GM12878 (cell line): ENCODE measurements around the gene LRRC7. TPM values are rescaled to one million over a fixed set of nuclear protein-coding genes. Genes with fewer than 3 reads are reported as not detected.

Source experiments
- ATAC-seq: fragments of 200-7000 bp; cut with Tn5 transposase; 3 replicates; pipeline ENCODE4 v1.9.1; 2020; ENCODE audit warnings: mild to moderate bottlenecking, moderate library complexity
- BruUV-seq: library from RNA; stranded (reverse); fragments of 400-500 nt; replicated peaks from 2 replicates; lab custom pipeline; 2021; lab: Mats Ljungman, UMichigan
- CTCF ChIA-PET: fragments of 300-600 bp; sonication (Branson Sonifier 250); formaldehyde crosslinking; extraction: SDS; loops from one replicate; lab custom pipeline; 2021; ENCODE audit warnings: inconsistent platforms; lab: Yijun Ruan, JAX
- POLR2A ChIA-PET: fragments of 350-600 bp; formaldehyde crosslinking; extraction: SDS; loops from one replicate; lab custom pipeline; 2021; ENCODE audit warnings: inconsistent platforms; lab: Charles Lee
- RAD21 ChIA-PET: fragments of 300-600 bp; sonication (Branson Sonifier 250); formaldehyde crosslinking; loops from one replicate; lab custom pipeline; 2023; ENCODE audit warnings: antibody characterized with exemption; ENCODE audit not compliant: unreplicated experiment; lab: Charles Lee
- SMC1A ChIA-PET: fragments of 300-600 bp; sonication (Branson Sonifier 250); formaldehyde crosslinking; loops from one replicate; lab custom pipeline; 2023; ENCODE audit not compliant: unreplicated experiment, uncharacterized antibody; lab: Charles Lee
- DNase-seq: peaks from one replicate; pipeline ENCODE4 v3.0.0-alpha.2; 2011; ENCODE audit warnings: low read depth, low spot score
- FAIRE-seq: peaks from 3 replicates; lab custom pipeline; 2011; peaks lifted over from hg19 to GRCh38; lab: Jason Lieb, UNC
- H2AFZ ChIP-seq: 2 replicates; pipeline ENCODE4 v1.6.0; 2011; ENCODE audit warnings: low read depth, low read length, control low read depth; ENCODE audit not compliant: control insufficient read depth
- H3K27ac ChIP-seq: 2 replicates; pipeline ENCODE4 v1.5.1; 2011; ENCODE audit warnings: control low read depth; ENCODE audit not compliant: control insufficient read depth, insufficient read depth
- H3K27me3 ChIP-seq, 2 experiments: replicated peaks in 1 of 2; 2 replicates each; pipeline versions ENCODE4 v1.6.0 to v1.6.1; 2011; ENCODE audit warnings: low read length in 1 of 2; ENCODE audit not compliant: control insufficient read depth in 2 of 2, insufficient read depth in 2 of 2
- H3K36me3 ChIP-seq, 2 experiments: 2 replicates each; pipeline ENCODE4 v1.5.1; 2011; ENCODE audit warnings: low read length in 1 of 2; ENCODE audit not compliant: control insufficient read depth in 2 of 2, insufficient read depth in 2 of 2
- H3K4me1 ChIP-seq: 2 replicates; pipeline ENCODE4 v1.6.1; 2011; ENCODE audit warnings: mild to moderate bottlenecking, low read length, moderate library complexity, mixed read lengths; ENCODE audit not compliant: control insufficient read depth, insufficient read depth
- H3K4me2 ChIP-seq: 2 replicates; pipeline ENCODE4 v1.6.0; 2011; ENCODE audit warnings: control low read depth; ENCODE audit not compliant: control insufficient read depth, insufficient read depth
- H3K4me3 ChIP-seq: fragments of 200-600 bp; sonication (generic); 2 replicates; pipeline ENCODE4 v1.5.1; 2016
- H3K79me2 ChIP-seq: 2 replicates; pipeline ENCODE4 v1.6.0; 2011; ENCODE audit warnings: low read length; ENCODE audit not compliant: control insufficient read depth, insufficient read depth
- H3K9ac ChIP-seq: 2 replicates; pipeline ENCODE4 v1.8.0; 2011; ENCODE audit warnings: low read length, control low read depth, mixed read lengths; ENCODE audit not compliant: control insufficient read depth, insufficient read depth
- H3K9me3 ChIP-seq: replicated peaks from 3 replicates; pipeline ENCODE4 v1.5.1; 2011; ENCODE audit warnings: mild to moderate bottlenecking, low read length; ENCODE audit not compliant: control insufficient read depth, insufficient read depth
- H4K20me1 ChIP-seq: 2 replicates; pipeline ENCODE4 v1.6.0; 2011; ENCODE audit not compliant: control insufficient read depth, insufficient read depth
- BCL11A ChIP-seq: IDR thresholded peaks from 2 replicates; pipeline ENCODE4 v1.6.1; 2011; ENCODE audit warnings: low read depth, low read length
- IKZF2 ChIP-seq, 2 experiments: fragments of 450-650 bp; IDR thresholded peaks; 2 replicates each; pipeline ENCODE4 v1.6.1; 2017; ENCODE audit warnings: mild to moderate bottlenecking in 2 of 2, moderate library complexity in 2 of 2
- NFIC ChIP-seq: IDR thresholded peaks from 2 replicates; pipeline ENCODE4 v1.6.1; 2012; ENCODE audit warnings: low read depth, mild to moderate bottlenecking, inconsistent platforms, low read length, moderate library complexity
- POLR2A ChIP-seq: IDR thresholded peaks from 2 replicates; pipeline ENCODE4 v1.6.1; 2011; ENCODE audit warnings: low read depth, mild to moderate bottlenecking, low read length
- SMC3 ChIP-seq: IDR thresholded peaks from 2 replicates; pipeline ENCODE4 v1.6.1; 2011; ENCODE audit warnings: low read length, improper control_type of control experiment, borderline replicate concordance
- SREBF2 ChIP-seq: IDR thresholded peaks from 2 replicates; pipeline ENCODE4 v1.6.1; 2012; ENCODE audit warnings: mild to moderate bottlenecking, low read length
- ZNF217 ChIP-seq: fragments of 450-650 bp; IDR thresholded peaks from 2 replicates; pipeline ENCODE4 v1.6.1; 2017; ENCODE audit warnings: antibody characterized with exemption, mild to moderate bottlenecking
- WGBS: methylation state at CpG from one replicate; pipeline ENCODE4 v1.1.6; 2016; ENCODE audit warnings: low lambda C conversion rate; ENCODE audit not compliant: insufficient replicate concordance, insufficient coverage; ENCODE audit errors: missing lambda C conversion rate; 5-methylcytosine and 5-hydroxymethylcytosine counted together
- in situ Hi-C: fragments of 300-500 bp; cut with MboI; formaldehyde crosslinking; loops from 9 replicates; pipeline ENCODE4 v1.14.3; 2018; ENCODE audit warnings: mixed read lengths
- intact Hi-C: fragments of 100-400 bp; cut with micrococcal nuclease; formaldehyde crosslinking; loops from one replicate; pipeline ENCODE4 v1.14.2; 2022; ENCODE audit not compliant: unreplicated experiment
- polyA plus RNA-seq, 11 experiments: library from polyadenylated mRNA; depleted of rRNA in 4 of 11; unstranded in 6 of 11; stranded (reverse) in 5 of 11; fragments of >200 nt; fragmentation: Nextera tagmentation in 4 of 11; fragmentation: Illumina TruSeq in 1 of 11; extraction: Ambion mirVana in 4 of 11; extraction: Trizol in 1 of 11; gene quantifications; 1 replicate in 1 of 11; 2 replicates in 10 of 11; pipeline versions ENCODE4 v1.2.1 to v1.2.3, GENCODE V29; 2011 to 2016; ENCODE audit warnings: inconsistent platforms in 2 of 11, missing spikeins in 2 of 11, low read depth in 1 of 11
- total RNA-seq, 4 experiments: library from RNA; depleted of rRNA in 3 of 4; stranded (reverse); fragments of >200 nt in 3 of 4; fragmentation: Illumina TruSeq in 1 of 4; extraction: Trizol in 1 of 4; gene quantifications; 2 replicates each; pipeline versions ENCODE4 v1.2.1 to v1.2.3, GENCODE V29; 2013 to 2021
- TF ChIP-seq, protein P1 (sequence below): fragments of 450-650 bp; IDR thresholded peaks from 2 replicates; pipeline ENCODE4 v1.6.1; 2017; ENCODE audit warnings: mild to moderate bottlenecking, moderate library complexity

Gene LRRC7
- total and polyA plus RNA-seq, 10 of the 15 experiments (the other 5 are each of a cell fraction or from before 2014, with no cell fraction given) = 0.05 to 1.4 (median 0.24) TPM; not detected in 5

DNA sequence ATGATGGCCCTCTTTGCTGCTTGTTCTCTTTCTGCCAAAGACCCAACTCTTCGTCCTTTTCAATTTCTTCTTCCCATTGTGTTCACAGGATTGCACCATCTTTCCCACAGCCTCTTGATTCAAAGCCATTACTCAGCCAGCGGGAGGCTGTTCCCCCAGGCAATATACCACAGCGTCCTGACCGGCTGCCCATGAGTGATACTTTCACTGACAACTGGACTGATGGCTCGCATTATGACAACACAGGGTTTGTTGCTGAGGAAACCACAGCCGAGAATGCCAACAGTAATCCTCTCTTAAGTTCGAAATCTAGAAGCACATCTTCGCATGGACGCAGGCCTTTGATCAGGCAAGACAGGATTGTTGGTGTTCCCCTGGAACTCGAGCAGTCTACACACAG, 470.3 kb downstream of the LRRC7 start:
- in situ Hi-C loops (no loop called here), intact Hi-C loops (no loop called here)
- TF ChIP-seq SMC3 = no peak
- TF ChIP-seq, protein P1, sequence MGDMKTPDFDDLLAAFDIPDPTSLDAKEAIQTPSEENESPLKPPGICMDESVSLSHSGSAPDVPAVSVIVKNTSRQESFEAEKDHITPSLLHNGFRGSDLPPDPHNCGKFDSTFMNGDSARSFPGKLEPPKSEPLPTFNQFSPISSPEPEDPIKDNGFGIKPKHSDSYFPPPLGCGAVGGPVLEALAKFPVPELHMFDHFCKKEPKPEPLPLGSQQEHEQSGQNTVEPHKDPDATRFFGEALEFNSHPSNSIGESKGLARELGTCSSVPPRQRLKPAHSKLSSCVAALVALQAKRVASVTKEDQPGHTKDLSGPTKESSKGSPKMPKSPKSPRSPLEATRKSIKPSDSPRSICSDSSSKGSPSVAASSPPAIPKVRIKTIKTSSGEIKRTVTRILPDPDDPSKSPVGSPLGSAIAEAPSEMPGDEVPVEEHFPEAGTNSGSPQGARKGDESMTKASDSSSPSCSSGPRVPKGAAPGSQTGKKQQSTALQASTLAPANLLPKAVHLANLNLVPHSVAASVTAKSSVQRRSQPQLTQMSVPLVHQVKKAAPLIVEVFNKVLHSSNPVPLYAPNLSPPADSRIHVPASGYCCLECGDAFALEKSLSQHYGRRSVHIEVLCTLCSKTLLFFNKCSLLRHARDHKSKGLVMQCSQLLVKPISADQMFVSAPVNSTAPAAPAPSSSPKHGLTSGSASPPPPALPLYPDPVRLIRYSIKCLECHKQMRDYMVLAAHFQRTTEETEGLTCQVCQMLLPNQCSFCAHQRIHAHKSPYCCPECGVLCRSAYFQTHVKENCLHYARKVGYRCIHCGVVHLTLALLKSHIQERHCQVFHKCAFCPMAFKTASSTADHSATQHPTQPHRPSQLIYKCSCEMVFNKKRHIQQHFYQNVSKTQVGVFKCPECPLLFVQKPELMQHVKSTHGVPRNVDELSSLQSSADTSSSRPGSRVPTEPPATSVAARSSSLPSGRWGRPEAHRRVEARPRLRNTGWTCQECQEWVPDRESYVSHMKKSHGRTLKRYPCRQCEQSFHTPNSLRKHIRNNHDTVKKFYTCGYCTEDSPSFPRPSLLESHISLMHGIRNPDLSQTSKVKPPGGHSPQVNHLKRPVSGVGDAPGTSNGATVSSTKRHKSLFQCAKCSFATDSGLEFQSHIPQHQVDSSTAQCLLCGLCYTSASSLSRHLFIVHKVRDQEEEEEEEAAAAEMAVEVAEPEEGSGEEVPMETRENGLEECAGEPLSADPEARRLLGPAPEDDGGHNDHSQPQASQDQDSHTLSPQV = no peak
- TF ChIP-seq ZNF217 = no peak
- TF ChIP-seq SREBF2 = no peak
- no peak for TF ChIP-seq POLR2A
- no peak for TF ChIP-seq IKZF2 (IDR thresholded peaks at IDR 0.05)
- no peak for TF ChIP-seq BCL11A
- no peak for TF ChIP-seq NFIC
- POLR2A ChIA-PET = no interaction called here
- DNase-seq = no peak
- H3K36me3 ChIP-seq = no peaks in the 10 kb centered on the region
- H3K4me1 ChIP-seq = no peaks in the 10 kb centered on the region
- no peak overlapping the region for H3K9ac ChIP-seq
- H2AFZ ChIP-seq = no peak overlapping the region
- no peak overlapping the region for H3K4me3 ChIP-seq
- no TSS peak for BruUV-seq
- H3K4me2 ChIP-seq = no peak overlapping the region
- RAD21 ChIA-PET = no interaction called here
- 50% methylated on average over 10 of the region's 10 CpGs for WGBS
- no peak overlapping the region for H3K27ac ChIP-seq
- SMC1A ChIA-PET = no interaction called here
- no peaks in the 10 kb centered on the region for H3K79me2 ChIP-seq
- FAIRE-seq = no peak
- CTCF ChIA-PET = no interaction called here
- H4K20me1 ChIP-seq = no peaks in the 10 kb centered on the region
- no peaks in the 10 kb centered on the region for H3K27me3 ChIP-seq
- no peak for ATAC-seq
- no peaks in the 10 kb centered on the region for H3K9me3 ChIP-seq
